H1 (cell line): ENCODE measurements around the gene ACACA. TPM values are rescaled to one million over a fixed set of nuclear protein-coding genes. Genes with fewer than 3 reads are reported as not detected.

Experiments
- CTCF ChIA-PET: fragments of 300-600 bp; sonication (Branson Sonifier 250); formaldehyde crosslinking; loops from one replicate; lab custom pipeline; 2021; ENCODE audit not compliant: partially characterized antibody; lab: Charles Lee
- POLR2A ChIA-PET: fragments of 300-600 bp; sonication (Branson Sonifier 250); formaldehyde crosslinking; loops from one replicate; lab custom pipeline; 2021; ENCODE audit warnings: inconsistent platforms; ENCODE audit not compliant: partially characterized antibody; lab: Charles Lee
- DNase-seq, 2 experiments: peaks; one replicate each; pipeline versions ENCODE4 v3.0.0 to v3.0.0-alpha.2; 2010 to 2022; ENCODE audit warnings: low spot score in 2 of 2, low read depth in 1 of 2, mixed read lengths in 1 of 2
- FAIRE-seq: peaks from 2 replicates; lab custom pipeline; 2011; peaks lifted over from hg19 to GRCh38; lab: Jason Lieb, UNC
- H2AFZ ChIP-seq: 2 replicates; pipeline ENCODE4 v1.8.1; 2012; ENCODE audit warnings: low read length, inconsistent platforms
- H2AK5ac ChIP-seq: 2 replicates; pipeline ENCODE4 v1.6.1; 2013; ENCODE audit warnings: low read depth, low read length
- H2BK120ac ChIP-seq: replicated peaks from 2 replicates; pipeline ENCODE3; 2013; ENCODE audit warnings: low read depth, low read length, inconsistent platforms
- H2BK12ac ChIP-seq: 2 replicates; pipeline ENCODE4 v1.6.1; 2013; ENCODE audit warnings: low read depth, low read length
- H2BK15ac ChIP-seq: 2 replicates; pipeline ENCODE4 v1.6.1; 2013; ENCODE audit warnings: low read length
- H2BK20ac ChIP-seq: 2 replicates; pipeline ENCODE4 v1.6.1; 2013; ENCODE audit warnings: low read length
- H2BK5ac ChIP-seq: 2 replicates; pipeline ENCODE4 v1.6.1; 2013; ENCODE audit warnings: low read depth, low read length
- H3K14ac ChIP-seq: 2 replicates; pipeline ENCODE4 v1.6.1; 2013; ENCODE audit warnings: inconsistent platforms; ENCODE audit not compliant: insufficient read length
- H3K18ac ChIP-seq: 2 replicates; pipeline ENCODE4 v1.6.1; 2013; ENCODE audit warnings: low read length; ENCODE audit errors: extremely low read depth
- H3K23ac ChIP-seq: 2 replicates; pipeline ENCODE4 v1.6.1; 2013; ENCODE audit warnings: inconsistent platforms; ENCODE audit not compliant: insufficient read length
- H3K23me2 ChIP-seq: 2 replicates; pipeline ENCODE4 v1.6.1; 2013; ENCODE audit warnings: low read depth, low read length
- H3K27ac ChIP-seq: 2 replicates; pipeline ENCODE4 v1.6.1; 2011; ENCODE audit warnings: low read depth, low read length, inconsistent platforms
- H3K27me3 ChIP-seq, 4 experiments: replicated peaks in 1 of 4; 1 replicate in 1 of 4; 2 replicates in 3 of 4; pipeline versions ENCODE4 v1.6.1 to v1.8.1; 2011 to 2013; ENCODE audit warnings: low read length in 3 of 4, mild to moderate bottlenecking in 3 of 4, inconsistent platforms in 2 of 4, mixed read lengths in 2 of 4, moderate library complexity in 1 of 4; ENCODE audit not compliant: control insufficient read depth in 3 of 4, insufficient read depth in 3 of 4; ENCODE audit errors: extremely low read depth in 1 of 4
- H3K36me3 ChIP-seq, 4 experiments: 2 replicates each; pipeline versions ENCODE4 v1.6.1 to v1.8.1; 2011 to 2013; ENCODE audit warnings: mild to moderate bottlenecking in 4 of 4, low read length in 3 of 4, moderate library complexity in 2 of 4, control low read depth in 1 of 4, inconsistent platforms in 1 of 4; ENCODE audit not compliant: insufficient read depth in 4 of 4, control insufficient read depth in 2 of 4
- H3K4ac ChIP-seq: replicated peaks from 2 replicates; pipeline ENCODE3; 2013; ENCODE audit warnings: low read length, low read depth, mixed read lengths, inconsistent platforms; ENCODE audit not compliant: insufficient read length
- H3K4me1 ChIP-seq, 4 experiments: replicated peaks in 1 of 4; 1 replicate in 1 of 4; 2 replicates in 3 of 4; pipeline versions ENCODE4 v1.6.1 to v1.8.1; 2011 to 2013; ENCODE audit warnings: low read length in 3 of 4, inconsistent platforms in 2 of 4, mixed read lengths in 1 of 4; ENCODE audit not compliant: insufficient read depth in 4 of 4, control insufficient read depth in 3 of 4
- H3K4me2 ChIP-seq, 2 experiments: 2 replicates each; pipeline versions ENCODE4 v1.6.1 to v1.8.1; 2011 to 2013; ENCODE audit warnings: low read depth in 2 of 2, low read length in 2 of 2, control low read depth in 1 of 2, inconsistent platforms in 1 of 2, mild to moderate bottlenecking in 1 of 2; ENCODE audit not compliant: insufficient read depth in 1 of 2
- H3K4me3 ChIP-seq, 4 experiments: fragments of 200-600, 300-600 bp in 1 of 4; sonication (generic), shearing (Covaris generic), sonication (Bioruptor Twin) in 1 of 4; 2 replicates each; pipeline versions ENCODE4 v1.5.1 to v1.8.1; 2011 to 2016; ENCODE audit warnings: low read length in 4 of 4, low read depth in 3 of 4, control low read depth in 2 of 4, inconsistent platforms in 2 of 4, mild to moderate bottlenecking in 2 of 4, mixed read lengths in 1 of 4, moderate library complexity in 1 of 4; ENCODE audit not compliant: insufficient read depth in 2 of 4; ENCODE audit errors: extremely low read depth in 1 of 4
- H3K56ac ChIP-seq: replicated peaks from 2 replicates; pipeline ENCODE3; 2013; ENCODE audit warnings: low read depth, mild to moderate bottlenecking, mixed read lengths, low read length, inconsistent platforms; ENCODE audit not compliant: insufficient read length
- H3K79me1 ChIP-seq: 2 replicates; pipeline ENCODE4 v1.6.1; 2013; ENCODE audit warnings: low read depth, low read length, control low read depth
- H3K79me2 ChIP-seq, 2 experiments: 2 replicates each; pipeline versions ENCODE4 v1.6.1 to v1.8.1; 2012 to 2013; ENCODE audit warnings: low read length in 2 of 2, mild to moderate bottlenecking in 2 of 2, inconsistent platforms in 1 of 2; ENCODE audit not compliant: insufficient read depth in 2 of 2, control insufficient read depth in 1 of 2
- H3K9ac ChIP-seq, 4 experiments: replicated peaks in 1 of 4; 1 replicate in 1 of 4; 2 replicates in 3 of 4; pipeline versions ENCODE4 v1.6.1 to v1.8.1; 2011 to 2013; ENCODE audit warnings: low read depth in 3 of 4, low read length in 3 of 4, control low read depth in 2 of 4, mild to moderate bottlenecking in 2 of 4, moderate library complexity in 2 of 4, inconsistent platforms in 1 of 4; ENCODE audit errors: extremely low read depth in 1 of 4
- H3K9me3 ChIP-seq, 2 experiments: 2 replicates each; pipeline versions ENCODE4 v1.6.1 to v1.8.1; 2012 to 2013; ENCODE audit warnings: mild to moderate bottlenecking in 2 of 2, moderate library complexity in 2 of 2, control low read depth in 1 of 2, inconsistent platforms in 1 of 2, low read depth in 1 of 2, low read length in 1 of 2, mixed read lengths in 1 of 2; ENCODE audit not compliant: insufficient read depth in 2 of 2
- H4K20me1 ChIP-seq, 2 experiments: replicated peaks in 1 of 2; 2 replicates each; pipeline versions ENCODE3 to v1.8.1; 2011 to 2013; ENCODE audit warnings: inconsistent platforms in 2 of 2, low read length in 2 of 2, mild to moderate bottlenecking in 1 of 2; ENCODE audit not compliant: insufficient read depth in 2 of 2, control insufficient read depth in 1 of 2
- H4K5ac ChIP-seq: 2 replicates; pipeline ENCODE4 v1.6.1; 2013; ENCODE audit warnings: low read length, low read depth, mixed read lengths, inconsistent platforms; ENCODE audit not compliant: insufficient read length
- H4K8ac ChIP-seq: 2 replicates; pipeline ENCODE4 v1.8.0; 2013; ENCODE audit warnings: mild to moderate bottlenecking, moderate library complexity, low read length, inconsistent platforms; ENCODE audit not compliant: insufficient read depth; ENCODE audit errors: extremely low read depth
- H4K91ac ChIP-seq: replicated peaks from 2 replicates; pipeline ENCODE3; 2013; ENCODE audit warnings: low read length, mixed read lengths, inconsistent platforms; ENCODE audit not compliant: insufficient read length
- CTCF ChIP-seq, 3 experiments: IDR thresholded peaks; 1 replicate in 2 of 3; 2 replicates in 1 of 3; pipeline versions ENCODE4 v1.5.1 to v1.6.1; 2011; ENCODE audit warnings: low read length in 3 of 3, mild to moderate bottlenecking in 3 of 3, inconsistent platforms in 2 of 3, low read depth in 1 of 3, moderate library complexity in 1 of 3; ENCODE audit not compliant: insufficient read depth in 1 of 3; ENCODE audit errors: control extremely low read depth in 1 of 3
- WGBS, 2 experiments: shearing (Covaris generic) in 1 of 2; methylation state at CpG; one replicate each; pipeline versions ENCODE4 v1.1.6 to v1.1.7; 2013 to 2015; ENCODE audit warnings: low lambda C conversion rate in 2 of 2, mixed read lengths in 2 of 2, inconsistent platforms in 1 of 2, low coverage in 1 of 2, missing lambda C conversion rate in 1 of 2; ENCODE audit not compliant: insufficient replicate concordance in 2 of 2, insufficient coverage in 1 of 2, insufficient read length in 1 of 2; ENCODE audit errors: extremely low coverage in 1 of 2, missing lambda C conversion rate in 1 of 2; 5-methylcytosine and 5-hydroxymethylcytosine counted together
- polyA plus RNA-seq, 7 experiments: library from polyadenylated mRNA; depleted of rRNA in 3 of 7; stranded (reverse) in 5 of 7; unstranded in 2 of 7; fragments of >200 nt in 5 of 7; fragments of 200-250 nt in 2 of 7; gene quantifications; 1 replicate in 5 of 7; 2 replicates in 1 of 7; 4 replicates in 1 of 7; pipeline versions ENCODE4 v1.2.1 to v1.2.3, GENCODE V29; 2011 to 2013; ENCODE audit warnings: missing spikeins in 2 of 7, mixed read lengths in 2 of 7
- total RNA-seq: library from RNA; stranded (reverse); fragmentation: NEBNext Ultra II Directional; extraction: Animal tissue kit (Norgen Biotek cat#: 25700); gene quantifications from 2 replicates; pipeline ENCODE4 v1.2.1, GENCODE V29; 2021

ACACA gene
- total and polyA plus RNA-seq, 2 of the 8 experiments (the other 6 are each of a cell fraction or from before 2014, with no cell fraction given): 74.0 to 160 TPM

DNA sequence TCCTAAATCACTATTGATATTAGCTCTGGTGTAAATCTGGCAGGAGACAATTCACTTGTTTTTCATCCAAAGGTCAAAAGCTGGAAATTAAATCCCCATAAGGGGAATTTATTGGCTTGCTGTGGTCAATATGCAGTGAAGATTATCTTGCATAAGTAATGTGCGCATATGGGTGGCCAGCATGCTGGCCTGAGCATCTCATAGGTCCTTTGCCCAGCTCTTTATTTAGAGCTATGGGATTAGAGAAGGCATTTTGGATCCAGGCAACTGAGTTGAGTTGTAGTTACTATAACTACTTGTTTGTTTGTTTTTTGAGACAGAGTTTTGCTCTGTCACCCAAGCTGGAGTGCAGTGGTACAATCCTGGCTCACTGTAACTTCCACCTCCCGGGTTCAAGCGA lies 347.1 kb downstream of the ACACA start:
- 89% methylated on average over 3 of the region's 3 CpGs; no CpG with 5 or more reads in 1 of the 2 experiments for WGBS, 2 experiments
- Histone ChIP-seq H3K18ac (no peak overlapping the region; the same call in 1 of the 2 replicates), H4K91ac (no peak overlapping the region), H3K9me3 (no peaks in the 10 kb centered on the region), H3K4me2 (no peak overlapping the region), H3K4me3 (no peak overlapping the region), H3K4ac (no peak overlapping the region), H3K23me2 (no peaks in the 10 kb centered on the region), H3K27ac (no peak overlapping the region), H3K14ac (no peak overlapping the region), H3K27me3 (no peaks in the 10 kb centered on the region), H3K9ac (no peak overlapping the region), H2BK120ac (no peak overlapping the region), H4K20me1 (no peaks in the 10 kb centered on the region), H3K4me1 (peaks cover 3 to 17% (median 4%) of the 10 kb centered on the region in 4 experiments), H4K8ac (no peak overlapping the region), H3K56ac (no peak overlapping the region), H2BK12ac (no peak overlapping the region), H2AK5ac (no peak overlapping the region), H3K79me2 (no peaks in the 10 kb centered on the region), H2BK15ac (no peak overlapping the region), H2BK5ac (no peak overlapping the region), H2AFZ (no peak overlapping the region), H3K36me3 (peaks cover 0 to 5% (median 0%) of the 10 kb centered on the region in 4 experiments; a peak in 3 of 8 replicates), H4K5ac (no peak overlapping the region), H2BK20ac (no peak overlapping the region), H3K79me1 (no peaks in the 10 kb centered on the region), H3K23ac (no peak overlapping the region)
- DNase-seq (no peak), FAIRE-seq (no peak)
- ChIA-PET POLR2A (interaction anchor here (0.8 kb wide), 1 partner anchor 23 kb away, joined by 3 read pairs; no protein-coding TSS in a partner anchor), CTCF (interaction anchor here (0.6 to 1.6 kb wide), 7 partner anchors 10 to 430 kb away, joined by 3 to 10 read pairs (median 3); no protein-coding TSS in a partner anchor)
- TF ChIP-seq CTCF (IDR thresholded peaks at IDR 0.05; ENCODE audit: control extremely low read depth in 1 of 3, insufficient read depth in 1 of 3, low read depth in 1 of 3, low read length in 3 of 3): no peak
